Sciatic nerve (tissue), 2 donors: ENCODE results near the gene RIMKLB. TPM values are rescaled to one million over a fixed set of nuclear protein-coding genes. Genes with fewer than 3 reads are reported as not detected.
A peak's percentile ranks its signal among the peaks of the same experiment; 100 is the strongest.

Experiments
- ATAC-seq: fragments of 200-7000 bp; cut with Tn5 transposase; one replicate; pipeline ENCODE4 v1.9.1; 2020; ENCODE audit warnings: mild to moderate bottlenecking, moderate library complexity
- DNase-seq: peaks from one replicate; pipeline ENCODE4 v3.0.0-alpha.2; 2020; ENCODE audit warnings: low spot score
- intact Hi-C: fragments of 100-400 bp; cut with DNase I; formaldehyde crosslinking; loops from one replicate; pipeline ENCODE4 v1.14.2; 2022
- total RNA-seq: library from RNA; stranded (reverse); fragmentation: NEBNext Ultra II Directional; extraction: Animal tissue kit (Norgen Biotek cat#: 25700); gene quantifications from one replicate; pipeline ENCODE4 v1.2.1, GENCODE V29; 2021
- donor health status: DM: no; HTN: no; CAD: no.
- donor health status: DM: no; HTN: no; CAD: no.

Gene RIMKLB
- 79.8 TPM for total RNA-seq

- DNase-seq (peak; percentile 90), ATAC-seq (peak; percentile 89)
- intact Hi-C loops = no loop called here
These were observed at the start of gene RIMKLB for GRCh38 chr12:8697476-8698131. TSS of gene RIMKLB (plus strand) at chr12:8697991. CDS start at chr12:8713867, 15,876 bp downstream.

- intact Hi-C loops = no loop called here
- DNase-seq (no peak), ATAC-seq (no peak)
These were observed 49.1 kb upstream of the RIMKLB start for GRCh38 chr12:8648576-8649205.

DNA sequence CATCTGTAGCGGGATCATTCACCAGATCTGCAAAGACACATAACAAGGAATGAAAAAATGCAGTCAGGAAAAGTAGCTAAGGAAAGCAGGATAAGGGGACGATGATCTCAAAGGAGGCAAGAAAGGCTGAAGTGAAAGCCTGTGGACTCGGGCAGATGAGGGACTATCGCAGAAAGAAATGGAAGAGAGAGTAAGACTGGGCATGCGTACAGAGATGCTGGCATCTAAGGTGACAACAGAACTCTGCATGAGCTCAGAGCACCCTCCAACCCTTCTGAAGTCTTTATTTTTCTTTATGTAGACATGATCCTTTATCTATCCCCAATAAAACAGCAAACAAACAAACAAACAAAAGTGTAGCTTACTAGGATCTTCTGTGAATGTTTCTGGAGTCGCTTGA, 42.4 kb upstream of the RIMKLB start:
- ATAC-seq = no peak
- no peak for DNase-seq
- intact Hi-C loops = loop anchor here (10.0 kb wide), 1 partner anchor 389 kb away; no protein-coding TSS in a partner anchor

GRCh38 chr12:8658346-8658745, 39.4 kb upstream of the RIMKLB start:
- ATAC-seq (peak; percentile 50), DNase-seq (no peak)
- intact Hi-C loops = loop anchor here (10.0 kb wide), 1 partner anchor 386 kb away; no protein-coding TSS in a partner anchor

GRCh38 chr12:8661016-8661415, 36.8 kb upstream of the RIMKLB start:
- intact Hi-C loops = no loop called here
- ATAC-seq (no peak), DNase-seq (no peak)

- DNase-seq = no peak
These were observed 36.0 kb upstream of the RIMKLB start for GRCh38 chr12:8661751-8662150.

GRCh38 chr12:8662593-8662992, 35.2 kb upstream of the RIMKLB start, which contains the start of gene MFAP5:
TSS of gene MFAP5 (minus strand) at chr12:8662826. CDS start at chr12:8662104, 722 bp downstream.
- DNase-seq = no peak
- peak; percentile 82 for ATAC-seq
- intact Hi-C loops = no loop called here

More at GRCh38 chr12:8661751-8662150, 36.0 kb upstream of the RIMKLB start:
- intact Hi-C loops = no loop called here
- ATAC-seq = no peak

DNA sequence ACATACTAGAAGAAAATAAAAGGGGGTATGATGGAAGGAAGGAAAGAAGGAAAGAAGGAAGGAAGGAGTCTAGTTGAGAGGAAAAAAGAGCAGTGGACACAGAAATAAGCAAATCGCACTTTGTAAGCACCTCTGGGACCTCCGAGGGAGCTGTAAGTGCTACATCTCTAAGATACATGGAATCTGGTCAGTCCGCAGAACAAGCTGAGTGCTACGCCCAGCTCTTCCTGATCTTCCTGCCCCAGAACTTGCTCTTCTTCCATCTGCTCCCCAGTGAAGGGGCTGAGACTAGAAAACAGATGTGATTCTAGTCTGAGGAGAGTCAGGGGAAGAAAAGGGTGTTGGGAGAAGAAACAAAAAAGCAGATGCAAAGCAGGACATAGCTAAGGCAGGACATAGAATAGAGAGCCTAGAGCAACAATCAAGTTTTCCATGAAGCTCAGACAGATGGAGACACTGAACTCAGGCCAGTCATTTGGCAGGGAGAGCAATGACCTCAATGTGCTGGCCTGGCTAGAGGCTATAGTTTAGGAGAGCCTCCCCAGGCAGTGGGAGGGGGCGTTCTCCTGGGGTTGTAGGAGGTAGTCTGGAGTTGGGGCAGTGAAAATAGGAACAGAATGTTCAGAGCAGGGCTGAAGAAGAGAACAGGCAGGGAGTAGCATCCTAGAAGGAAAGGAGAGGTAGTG, 33.4 kb upstream of the RIMKLB start:
- ATAC-seq (peak; percentile 89), DNase-seq (no peak)
- intact Hi-C loops = no loop called here

DNA sequence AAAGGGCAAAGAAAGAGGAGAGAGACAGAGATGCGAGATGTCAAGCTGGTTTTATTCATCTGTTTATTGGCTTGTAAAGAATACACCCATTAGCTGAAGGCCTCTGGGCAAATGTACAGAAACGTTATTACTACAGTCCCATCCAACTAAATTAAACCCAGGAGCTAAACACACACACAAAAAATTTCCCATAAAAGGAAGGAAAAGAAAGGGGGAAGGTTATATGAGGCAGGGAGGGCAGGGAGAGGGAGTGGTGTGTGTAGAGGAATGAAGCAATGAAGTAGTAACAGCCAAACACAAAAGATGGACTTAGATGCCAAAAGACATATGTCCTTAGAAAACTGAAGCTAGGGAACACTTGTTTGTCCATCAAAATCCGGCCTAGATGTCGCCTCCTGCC, 32.0 kb upstream of the RIMKLB start:
- no peak for ATAC-seq
- intact Hi-C loops = no loop called here
- no peak for DNase-seq

DNA sequence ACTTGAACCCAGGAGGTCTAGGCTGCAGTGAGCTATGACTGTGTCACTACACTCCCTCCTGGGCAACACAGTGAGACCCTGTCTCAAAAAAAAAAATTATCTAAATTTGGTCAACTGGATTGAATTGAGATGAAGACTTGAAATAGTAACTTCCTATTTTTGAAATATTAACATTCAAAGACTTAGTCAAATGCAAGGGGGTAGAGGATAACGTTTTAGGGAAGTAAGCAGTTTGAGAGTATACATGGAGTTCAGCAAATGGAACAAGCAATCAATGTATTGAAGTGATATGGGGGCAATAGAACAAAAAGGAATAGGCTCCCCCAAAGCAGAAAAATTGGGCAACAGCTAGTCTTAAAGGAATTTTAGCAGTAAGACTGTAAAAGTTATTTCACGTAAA, 30.5 kb upstream of the RIMKLB start:
- ATAC-seq = no peak
- intact Hi-C loops = no loop called here
- DNase-seq = no peak

- intact Hi-C loops = no loop called here
- ATAC-seq = no peak
- DNase-seq = no peak
These were observed 29.4 kb upstream of the RIMKLB start for GRCh38 chr12:8668441-8668840.

DNA sequence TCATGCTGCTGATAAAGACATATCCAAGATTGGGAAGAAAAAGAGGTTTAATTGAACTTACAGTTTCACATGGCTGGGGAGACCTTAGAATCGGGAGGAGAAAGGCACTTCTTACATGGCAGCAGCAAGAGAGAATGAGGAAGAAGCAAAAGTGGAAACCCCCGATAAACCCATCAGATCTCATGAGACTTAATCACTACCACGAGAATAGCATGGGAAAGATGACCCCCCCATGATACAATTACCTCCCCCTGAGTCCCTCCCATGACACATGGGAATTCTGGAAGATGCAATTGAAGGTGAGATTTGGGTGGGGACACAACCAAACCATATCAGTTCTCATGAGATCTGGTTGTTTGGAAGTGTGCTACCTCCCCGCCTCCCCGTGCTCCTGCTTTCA, 25.4 kb upstream of the RIMKLB start:
- DNase-seq (no peak), ATAC-seq (no peak)
- intact Hi-C loops = no loop called here

DNA sequence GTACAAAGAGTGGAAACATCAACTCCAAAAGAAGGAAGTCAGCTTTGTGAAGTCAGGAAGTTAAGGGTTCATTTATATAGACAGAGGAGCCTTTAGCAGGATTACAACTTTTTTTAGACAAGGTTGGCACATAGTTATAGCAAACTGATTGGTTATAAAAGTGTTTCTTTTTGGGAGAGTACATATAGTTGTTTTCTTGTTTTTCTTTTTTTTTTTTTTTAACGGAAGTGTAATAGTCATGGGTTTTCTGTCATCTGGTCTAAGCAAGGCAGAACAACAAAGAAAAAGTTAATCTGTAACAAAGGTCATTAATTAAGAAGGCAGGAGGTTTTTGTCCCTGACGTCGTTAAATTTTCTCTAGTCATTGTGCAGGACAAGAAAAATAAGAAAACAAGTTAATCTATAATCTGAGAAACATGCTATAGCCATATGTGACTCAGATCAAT, 22.2 kb upstream of the RIMKLB start:
- intact Hi-C loops = no loop called here
- no peak for ATAC-seq

GRCh38 chr12:8676651-8677050, 21.1 kb upstream of the RIMKLB start:
- DNase-seq = no peak
- intact Hi-C loops = no loop called here
- ATAC-seq = no peak

More for the DNA sequence above, 22.2 kb upstream of the RIMKLB start:
- DNase-seq = no peak

DNA sequence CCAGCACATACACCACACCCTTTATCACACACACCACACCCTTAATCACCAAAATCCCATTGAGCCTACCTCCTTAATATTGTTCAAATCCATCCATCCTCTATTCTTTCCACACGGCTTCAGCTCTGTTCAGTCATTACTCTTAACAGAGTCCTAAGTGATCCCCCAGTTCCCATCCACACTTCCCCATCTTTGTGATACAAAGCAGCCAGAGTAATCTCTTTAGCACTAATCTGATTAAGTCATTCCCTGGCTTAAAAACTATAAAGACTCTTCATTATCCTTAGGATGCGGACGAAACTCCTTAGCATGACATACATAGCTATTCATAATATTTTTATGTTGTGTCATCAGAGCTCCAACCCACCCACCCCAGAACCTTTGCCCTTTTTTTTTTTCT, 20.4 kb upstream of the RIMKLB start:
- ATAC-seq (no peak), DNase-seq (no peak)
- intact Hi-C loops = no loop called here

DNA sequence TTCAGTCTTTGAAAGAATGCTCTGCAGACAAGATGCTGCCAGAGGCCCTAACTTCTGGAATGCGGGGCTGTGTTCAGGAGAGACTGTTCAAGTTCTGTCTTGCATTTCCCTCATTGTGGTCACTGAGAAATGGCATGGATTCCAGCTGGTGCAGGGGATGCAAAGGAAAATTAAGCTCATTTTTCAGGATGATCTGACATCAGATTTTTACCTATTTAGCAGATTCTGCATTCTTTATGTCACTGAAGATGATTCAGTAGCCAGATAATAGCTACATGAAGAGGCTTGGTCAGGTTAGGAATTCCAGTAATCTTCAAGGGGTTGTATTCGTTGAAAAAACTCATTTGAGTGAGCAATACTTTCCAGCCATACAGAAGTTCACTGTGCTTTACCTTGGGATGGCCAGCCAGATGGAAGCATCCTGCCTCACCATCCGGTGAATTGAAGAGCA, 19.1 kb upstream of the RIMKLB start:
- DNase-seq = no peak
- intact Hi-C loops = no loop called here
- no peak for ATAC-seq

- intact Hi-C loops = loop anchor here (5.0 kb wide), 1 partner anchor 182 kb away; no protein-coding TSS in a partner anchor
- ATAC-seq = peak; percentile 52
These were observed 17.3 kb upstream of the RIMKLB start for GRCh38 chr12:8680533-8680932.

DNA sequence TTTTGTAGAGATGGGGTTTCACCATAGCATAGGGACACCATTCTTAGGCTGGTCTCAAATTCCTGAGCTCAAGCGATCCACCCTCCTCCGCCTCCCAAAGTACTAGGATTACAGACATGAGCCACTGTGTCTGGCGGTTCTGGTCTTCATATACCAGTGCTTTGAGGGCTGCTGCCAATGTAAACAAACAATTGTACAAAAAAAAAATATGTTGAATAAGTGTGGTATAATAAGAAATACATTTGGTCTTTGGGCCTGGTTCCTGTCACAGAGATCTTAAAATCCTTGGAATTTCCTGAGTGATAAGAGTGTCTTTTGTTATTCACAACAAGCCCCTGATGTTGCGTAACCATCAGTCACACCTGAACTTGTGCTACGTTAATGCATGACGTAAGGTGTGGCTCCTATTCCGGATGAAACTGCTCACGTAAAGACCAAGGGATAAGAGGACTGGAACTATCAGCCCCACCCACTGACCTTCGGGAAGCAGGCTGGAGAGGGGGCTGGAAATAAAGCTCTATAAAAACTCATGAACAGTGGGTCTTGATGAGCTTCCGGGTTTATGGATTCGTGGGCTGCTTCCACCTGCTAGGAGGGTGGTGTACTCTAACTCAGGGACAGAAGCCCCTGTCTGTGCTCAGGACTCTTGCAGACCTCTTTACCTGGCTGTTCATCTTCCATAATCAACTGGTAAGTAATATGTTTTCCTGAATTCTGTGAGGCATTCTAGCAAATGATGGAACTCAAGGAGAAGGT, 16.5 kb upstream of the RIMKLB start:
- intact Hi-C loops = loop anchor here (5.0 kb wide), 1 partner anchor 181 kb away; no protein-coding TSS in a partner anchor
- no peak for DNase-seq

More at GRCh38 chr12:8680533-8680932, 17.3 kb upstream of the RIMKLB start:
- DNase-seq = no peak

GRCh38 chr12:8685051-8685450, 12.7 kb upstream of the RIMKLB start:
- ATAC-seq (no peak), DNase-seq (no peak)
- intact Hi-C loops = no loop called here

More for the DNA sequence above, 16.5 kb upstream of the RIMKLB start:
- peak; percentile 64 for ATAC-seq
